Upper lobe of right lung (tissue), 1 donor: ENCODE measurements around the gene C4orf33. TPM values are rescaled to one million over a fixed set of nuclear protein-coding genes. Genes with fewer than 3 reads are reported as not detected.
"Not testable (repeated sequence)": the region's sequence is repeated elsewhere in the genome, so short reads cannot be mapped to it uniquely, and the experiment has no call there.

Source experiments
- ATAC-seq: fragments of 200-7000 bp; cut with Tn5 transposase; one replicate; pipeline ENCODE4 v1.9.1; 2020; ENCODE audit warnings: mild to moderate bottlenecking, moderate library complexity
- DNase-seq: peaks from one replicate; pipeline ENCODE4 v3.0.0-alpha.2; 2020
- H3K27ac ChIP-seq: fragments of 200-600 bp; one replicate; pipeline ENCODE4 v1.8.0; 2022
- H3K27me3 ChIP-seq: fragments of 200-600 bp; one replicate; pipeline ENCODE4 v1.8.0; 2022; ENCODE audit warnings: mild to moderate bottlenecking
- H3K36me3 ChIP-seq: fragments of 200-600 bp; one replicate; pipeline ENCODE4 v1.8.0; 2022
- H3K4me1 ChIP-seq: fragments of 200-600 bp; one replicate; pipeline ENCODE4 v1.8.0; 2022
- H3K4me3 ChIP-seq: fragments of 200-600 bp; one replicate; pipeline ENCODE4 v1.8.0; 2022; ENCODE audit warnings: mild to moderate bottlenecking
- H3K9me3 ChIP-seq: fragments of 200-600 bp; one replicate; pipeline ENCODE4 v1.8.0; 2022
- intact Hi-C: fragments of 100-400 bp; cut with DNase I; formaldehyde crosslinking; loops from one replicate; pipeline ENCODE4 v1.11.0; 2022
- long read RNA-seq: library from polyadenylated mRNA; unstranded; transcript quantifications from one replicate; pipeline ENCODE4 v2.0.0, GENCODE V29; 2021
- total RNA-seq: library from RNA; stranded (reverse); fragmentation: NEBNext Ultra II Directional; extraction: Animal tissue kit (Norgen Biotek cat#: 25700); gene quantifications from one replicate; pipeline ENCODE4 v1.2.1, GENCODE V29; 2021
- TF ChIP-seq, protein P1 (sequence below): fragments of 200-600 bp; IDR thresholded peaks from one replicate; pipeline ENCODE4 v1.8.0; 2022; ENCODE audit warnings: antibody characterized with exemption
- donor health status: DM: no; HTN: yes; CAD: no; lungs with severe emphysema.

Gene C4orf33, protein sequence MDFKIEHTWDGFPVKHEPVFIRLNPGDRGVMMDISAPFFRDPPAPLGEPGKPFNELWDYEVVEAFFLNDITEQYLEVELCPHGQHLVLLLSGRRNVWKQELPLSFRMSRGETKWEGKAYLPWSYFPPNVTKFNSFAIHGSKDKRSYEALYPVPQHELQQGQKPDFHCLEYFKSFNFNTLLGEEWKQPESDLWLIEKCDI
- total RNA-seq, result 10.4 TPM
- long read RNA-seq, full-length matches to known transcripts, result 3 of 6 reads
- long read RNA-seq, partial matches to known transcripts, result 0 of 6 reads
- long read RNA-seq, other reads (novel, unspliced or antisense), result 3 of 6 reads

DNA sequence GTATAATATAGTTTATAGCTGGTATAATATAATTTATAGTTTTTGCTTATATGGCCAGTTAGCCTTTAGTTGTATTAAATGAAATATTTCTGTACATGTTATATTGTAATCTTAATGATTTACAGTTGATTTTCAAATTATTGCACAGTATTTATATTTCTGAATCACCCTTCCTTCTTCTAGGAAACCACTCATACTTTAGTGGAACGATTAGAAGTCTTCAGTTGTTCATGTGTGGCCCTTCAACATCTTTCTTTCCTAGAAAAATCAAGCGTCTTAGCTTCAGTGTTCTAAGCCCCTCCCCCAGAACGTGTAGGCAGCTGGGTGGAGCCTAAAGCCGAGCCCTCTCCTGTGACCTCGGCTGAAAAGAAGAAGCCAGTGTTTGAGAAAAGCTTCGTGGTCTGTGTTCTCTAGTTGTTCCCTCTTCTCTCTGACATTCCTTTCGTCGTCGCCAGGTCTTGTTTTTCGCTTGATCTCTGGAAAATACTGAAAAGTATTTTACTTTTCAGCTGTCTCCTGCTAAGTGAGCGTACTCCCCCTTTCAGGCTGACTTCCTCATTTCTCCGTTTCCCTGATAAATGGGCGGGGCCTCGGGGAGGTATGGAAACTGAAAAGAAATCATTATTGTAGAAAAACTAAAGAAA is at the start of gene C4orf33:
Gene C4orf33 (plus strand): TSS at position 342 of the 644 bp plus-strand sequence. CDS start 6,459 bp downstream, outside the sequence.
- Histone ChIP-seq H3K9me3 (no peaks in the 10 kb centered on the region), H3K27ac (peak within 1 kb of the TSS; percentile 87), H3K4me3 (peak within 1 kb of the TSS; percentile 67), H3K36me3 (no peaks in the 10 kb centered on the region), H3K4me1 (peaks cover 20% of the 10 kb centered on the region), H3K27me3 (no peaks in the 10 kb centered on the region)
- DNase-seq (peak; percentile 85), ATAC-seq (peak; percentile 67)
- TF ChIP-seq, protein P1, sequence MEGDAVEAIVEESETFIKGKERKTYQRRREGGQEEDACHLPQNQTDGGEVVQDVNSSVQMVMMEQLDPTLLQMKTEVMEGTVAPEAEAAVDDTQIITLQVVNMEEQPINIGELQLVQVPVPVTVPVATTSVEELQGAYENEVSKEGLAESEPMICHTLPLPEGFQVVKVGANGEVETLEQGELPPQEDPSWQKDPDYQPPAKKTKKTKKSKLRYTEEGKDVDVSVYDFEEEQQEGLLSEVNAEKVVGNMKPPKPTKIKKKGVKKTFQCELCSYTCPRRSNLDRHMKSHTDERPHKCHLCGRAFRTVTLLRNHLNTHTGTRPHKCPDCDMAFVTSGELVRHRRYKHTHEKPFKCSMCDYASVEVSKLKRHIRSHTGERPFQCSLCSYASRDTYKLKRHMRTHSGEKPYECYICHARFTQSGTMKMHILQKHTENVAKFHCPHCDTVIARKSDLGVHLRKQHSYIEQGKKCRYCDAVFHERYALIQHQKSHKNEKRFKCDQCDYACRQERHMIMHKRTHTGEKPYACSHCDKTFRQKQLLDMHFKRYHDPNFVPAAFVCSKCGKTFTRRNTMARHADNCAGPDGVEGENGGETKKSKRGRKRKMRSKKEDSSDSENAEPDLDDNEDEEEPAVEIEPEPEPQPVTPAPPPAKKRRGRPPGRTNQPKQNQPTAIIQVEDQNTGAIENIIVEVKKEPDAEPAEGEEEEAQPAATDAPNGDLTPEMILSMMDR, result no peak
- intact Hi-C loops, result no loop called here

DNA sequence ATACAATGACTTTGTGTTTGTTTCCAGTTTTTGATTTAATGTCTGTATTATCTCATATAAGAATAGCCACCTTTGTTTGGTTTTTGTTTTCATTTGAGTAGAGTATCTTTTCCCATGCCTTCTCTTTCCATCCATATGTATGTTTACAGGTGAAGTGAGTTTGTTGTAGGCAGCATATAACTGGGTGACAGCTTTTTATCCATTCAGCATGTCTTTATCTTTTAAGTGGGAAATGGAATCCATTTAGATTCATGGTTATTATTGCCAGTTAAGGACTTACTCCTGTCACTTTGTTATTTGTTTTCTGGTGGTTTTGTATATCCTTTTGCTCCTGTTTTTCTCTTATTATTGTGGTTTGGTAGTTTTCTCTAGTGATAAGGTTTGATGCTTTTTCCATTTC is 36.9 kb upstream of the C4orf33 start:
- intact Hi-C loops, result no loop called here
- H3K36me3 ChIP-seq, result no peaks in the 10 kb centered on the region
- ATAC-seq (no peak), DNase-seq (no peak)
- H3K9me3 ChIP-seq, result peaks cover 54% of the 10 kb centered on the region
- no peaks in the 10 kb centered on the region for H3K4me1 ChIP-seq
- TF ChIP-seq, protein P1, result no peak
- H3K27ac ChIP-seq, result no peak overlapping the region
- H3K4me3 ChIP-seq, result no peak overlapping the region
- no peaks in the 10 kb centered on the region for H3K27me3 ChIP-seq

DNA sequence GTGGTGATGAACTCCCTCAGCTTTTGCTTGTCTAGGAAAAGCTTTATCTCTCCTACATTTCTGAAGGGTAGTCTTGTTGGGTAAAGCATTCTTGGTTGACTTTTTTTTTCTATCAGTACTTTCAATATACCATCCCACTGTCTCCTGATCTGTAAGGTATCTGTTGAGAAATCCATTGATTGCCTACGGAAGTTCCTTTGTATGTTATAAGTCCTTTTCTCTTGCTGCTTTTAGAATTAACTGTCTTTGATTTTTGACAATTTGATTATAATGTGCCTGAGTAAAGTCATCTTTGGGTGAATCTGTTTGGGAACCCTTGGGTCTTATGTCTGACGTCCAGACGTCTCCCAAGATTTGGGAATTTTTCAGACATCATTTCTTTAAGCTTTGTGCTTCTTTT is 33.4 kb upstream of the C4orf33 start:
- no peaks in the 10 kb centered on the region for H3K4me1 ChIP-seq
- H3K9me3 ChIP-seq, result peaks cover 39% of the 10 kb centered on the region
- DNase-seq (no peak), ATAC-seq (no peak)
- no peak overlapping the region for H3K27ac ChIP-seq
- no peaks in the 10 kb centered on the region for H3K27me3 ChIP-seq
- no peak overlapping the region for H3K4me3 ChIP-seq
- TF ChIP-seq, protein P1, result no peak
- H3K36me3 ChIP-seq, result no peaks in the 10 kb centered on the region
- intact Hi-C loops, result no loop called here

DNA sequence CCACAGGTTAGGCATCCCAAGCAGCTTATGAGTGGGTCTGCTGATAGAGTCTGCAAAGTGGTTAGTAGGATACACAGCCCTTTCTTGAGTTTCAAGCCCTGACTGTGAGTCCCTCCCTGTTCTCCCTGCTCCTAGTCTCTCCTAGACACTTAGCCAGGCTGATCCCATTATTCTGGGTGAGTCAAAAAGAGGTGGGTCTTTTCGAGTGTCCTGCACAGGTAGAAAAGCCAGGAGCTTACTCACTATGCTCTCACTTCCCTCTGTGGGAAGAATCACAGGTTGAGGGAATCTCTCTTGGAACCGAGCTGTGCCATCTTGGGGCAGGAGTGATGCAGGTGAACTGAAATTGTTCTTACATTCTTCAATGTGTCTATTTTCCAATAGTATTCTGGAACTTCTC is 32.3 kb upstream of the C4orf33 start:
- H3K27me3 ChIP-seq, result no peaks in the 10 kb centered on the region
- no peaks in the 10 kb centered on the region for H3K36me3 ChIP-seq
- intact Hi-C loops, result no loop called here
- no peak overlapping the region for H3K27ac ChIP-seq
- no peak for ATAC-seq
- H3K9me3 ChIP-seq, result peaks cover 33% of the 10 kb centered on the region
- no peak for DNase-seq
- H3K4me1 ChIP-seq, result no peaks in the 10 kb centered on the region
- H3K4me3 ChIP-seq, result no peak overlapping the region
- TF ChIP-seq, protein P1, result no peak

DNA sequence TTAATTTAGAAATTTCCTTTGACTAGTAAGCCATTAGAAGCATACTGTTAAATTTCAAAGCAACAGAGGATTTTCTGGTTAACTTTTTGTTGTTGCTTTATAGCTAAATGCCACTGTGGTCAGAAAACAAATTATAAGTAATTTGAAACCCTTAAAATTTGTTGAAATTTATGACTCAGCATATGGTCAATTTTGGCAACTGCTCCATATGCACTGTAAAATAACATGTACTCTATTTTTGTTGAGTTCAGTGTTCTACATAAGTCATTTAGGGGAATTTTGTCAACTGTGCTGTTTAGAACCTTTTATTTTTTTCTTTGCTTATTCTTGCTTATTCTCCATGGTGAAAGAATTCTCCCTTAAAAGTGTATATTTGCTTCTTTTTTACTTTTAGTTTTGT is 31.2 kb upstream of the C4orf33 start:
- intact Hi-C loops, result no loop called here
- Histone ChIP-seq H3K4me1 (no peaks in the 10 kb centered on the region), H3K9me3 (peaks cover 32% of the 10 kb centered on the region), H3K27ac (no peak overlapping the region), H3K36me3 (no peaks in the 10 kb centered on the region), H3K4me3 (no peak overlapping the region), H3K27me3 (no peaks in the 10 kb centered on the region)
- no peak for ATAC-seq
- DNase-seq, result no peak
- TF ChIP-seq, protein P1, result no peak

DNA sequence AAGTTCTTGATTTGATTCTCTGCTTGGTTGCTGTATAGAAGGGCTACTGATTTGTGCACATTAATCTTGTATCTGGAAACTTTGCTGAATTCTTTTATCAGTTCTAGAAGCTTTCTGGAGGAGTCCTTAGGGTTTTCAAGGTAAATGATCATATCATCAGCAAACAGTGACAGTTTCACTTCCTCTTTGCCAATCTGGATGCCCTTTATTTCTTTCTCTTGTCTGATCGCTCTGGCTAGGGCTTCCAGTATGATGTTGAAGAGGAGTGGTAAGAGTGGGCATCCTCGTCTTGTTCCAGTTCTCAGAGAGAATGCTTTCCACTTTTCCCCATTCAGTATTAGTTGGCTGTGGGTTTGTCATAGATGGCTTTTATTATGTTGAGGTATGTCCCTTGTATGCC is 26.4 kb upstream of the C4orf33 start:
- DNase-seq, H3K4me3 ChIP-seq, H3K9me3 ChIP-seq, H3K27me3 ChIP-seq, H3K27ac ChIP-seq, H3K36me3 ChIP-seq, intact Hi-C loops, H3K4me1 ChIP-seq, ATAC-seq: not testable (repeated sequence)
